GM23338 (cell line): ENCODE measurements around the gene C10orf90. TPM values are rescaled to one million over a fixed set of nuclear protein-coding genes. Genes with fewer than 3 reads are reported as not detected.

Experiments
- ATAC-seq: fragments of 200-7000 bp; cut with Tn5 transposase; 3 replicates; pipeline ENCODE4 v1.9.1; 2020
- DNase-seq: peaks from one replicate; pipeline ENCODE4 v3.0.0-alpha.2; 2015; ENCODE audit warnings: low spot score
- H2AFZ ChIP-seq: fragments of 200-600 bp; sonication (generic); 2 replicates; pipeline ENCODE4 v1.8.0; 2016; ENCODE audit warnings: antibody characterized with exemption, mild to moderate bottlenecking, moderate library complexity
- H3F3A ChIP-seq: fragments of 200-600 bp; sonication (generic); replicated peaks from 2 replicates; pipeline ENCODE4 v1.8.0; 2017; ENCODE audit warnings: antibody characterized with exemption, mixed run types, low read depth
- H3K27ac ChIP-seq: fragments of 200-600 bp; sonication (generic); 2 replicates; pipeline ENCODE4 v1.6.1; 2016; ENCODE audit warnings: low read depth
- H3K27me3 ChIP-seq: fragments of 200-600 bp; sonication (generic); 2 replicates; pipeline ENCODE4 v1.8.0; 2016; ENCODE audit warnings: mild to moderate bottlenecking, mixed run types, moderate library complexity; ENCODE audit not compliant: insufficient read depth
- H3K36me3 ChIP-seq: fragments of 200-600 bp; sonication (generic); 2 replicates; pipeline ENCODE4 v1.8.0; 2016; ENCODE audit warnings: mild to moderate bottlenecking; ENCODE audit not compliant: insufficient read depth
- H3K4me1 ChIP-seq: fragments of 200-600 bp; sonication (generic); 2 replicates; pipeline ENCODE4 v1.8.0; 2016; ENCODE audit warnings: mild to moderate bottlenecking, moderate library complexity; ENCODE audit not compliant: insufficient read depth
- H3K4me2 ChIP-seq: fragments of 200-600 bp; sonication (generic); 2 replicates; pipeline ENCODE4 v1.7.1; 2017; ENCODE audit warnings: mixed run types
- H3K4me3 ChIP-seq: fragments of 200-600 bp; sonication (generic); 2 replicates; pipeline ENCODE4 v1.6.1; 2016; ENCODE audit warnings: mixed run types
- H3K79me2 ChIP-seq: fragments of 200-600 bp; sonication (generic); replicated peaks from 2 replicates; pipeline ENCODE4 v1.8.0; 2017; ENCODE audit warnings: mild to moderate bottlenecking; ENCODE audit not compliant: insufficient read depth
- H3K9me2 ChIP-seq: fragments of 200-600 bp; sonication (generic); 2 replicates; pipeline ENCODE4 v1.8.0; 2017; ENCODE audit not compliant: insufficient read depth
- H4K20me1 ChIP-seq: fragments of 200-600 bp; sonication (generic); replicated peaks from 2 replicates; pipeline ENCODE4 v1.8.0; 2017; ENCODE audit warnings: mild to moderate bottlenecking; ENCODE audit not compliant: insufficient read depth
- H3K27ac Mint-ChIP-seq: 2 replicates; pipeline ENCODE4 v1.8.0; 2020; ENCODE audit warnings: inconsistent platforms, mild to moderate bottlenecking, moderate library complexity, mixed read lengths
- H3K27me3 Mint-ChIP-seq: 3 replicates; pipeline ENCODE4 v1.8.0; 2022; ENCODE audit warnings: low read depth, mild to moderate bottlenecking, moderate library complexity, mixed read lengths, inconsistent platforms; ENCODE audit not compliant: insufficient read depth, poor library complexity
- H3K36me3 Mint-ChIP-seq: 3 replicates; pipeline ENCODE4 v1.8.0; 2021; ENCODE audit warnings: low read depth, mild to moderate bottlenecking, inconsistent platforms, moderate library complexity, mixed read lengths
- H3K4me1 Mint-ChIP-seq: 3 replicates; pipeline ENCODE4 v1.8.0; 2020; ENCODE audit warnings: mild to moderate bottlenecking, inconsistent platforms, mixed read lengths
- H3K4me3 Mint-ChIP-seq: 3 replicates; pipeline ENCODE4 v1.8.0; 2021; ENCODE audit warnings: moderate library complexity, mild to moderate bottlenecking, inconsistent platforms, mixed read lengths
- H3K9me3 Mint-ChIP-seq: 3 replicates; pipeline ENCODE4 v1.8.0; 2020; ENCODE audit warnings: moderate library complexity, mild to moderate bottlenecking, inconsistent platforms, mixed read lengths
- CREB1 ChIP-seq: fragments of 250-450 bp; sonication (Bioruptor Pico); IDR thresholded peaks from 2 replicates; pipeline ENCODE4 v1.5.0; 2020; ENCODE audit warnings: low read depth, mild to moderate bottlenecking, moderate library complexity
- CTCF ChIP-seq, 2 experiments: fragments of 200-600 bp in 1 of 2; sonication (generic) in 1 of 2; conservative IDR thresholded peaks; 2 replicates each; pipeline versions ENCODE4 v1.5.1 to v1.6.1; 2016 to 2017; ENCODE audit warnings: antibody characterized with exemption in 2 of 2, low read depth in 2 of 2, mild to moderate bottlenecking in 2 of 2, moderate library complexity in 1 of 2
- ETS1 ChIP-seq: IDR thresholded peaks from 2 replicates; pipeline ENCODE4 v1.6.1; 2016; ENCODE audit warnings: antibody characterized with exemption
- EZH2 ChIP-seq: fragments of 200-600 bp; sonication (generic); IDR thresholded peaks from one replicate; pipeline ENCODE4 v1.8.0; 2017; ENCODE audit warnings: antibody characterized with exemption, mild to moderate bottlenecking, low read depth; ENCODE audit not compliant: unreplicated experiment
- JUNB ChIP-seq: IDR thresholded peaks from one replicate; pipeline ENCODE4 v1.6.1; 2016; ENCODE audit warnings: antibody characterized with exemption; ENCODE audit not compliant: unreplicated experiment
- POLR2AphosphoS5 ChIP-seq: IDR thresholded peaks from 2 replicates; pipeline ENCODE4 v1.6.1; 2016; ENCODE audit warnings: antibody characterized with exemption, low read depth
- STAT1 ChIP-seq: IDR thresholded peaks from one replicate; pipeline ENCODE4 v1.6.1; 2016; ENCODE audit warnings: antibody characterized with exemption; ENCODE audit not compliant: unreplicated experiment
- ZNF114 ChIP-seq: fragments of 250-450 bp; sonication (Bioruptor Pico); IDR thresholded peaks from 2 replicates; pipeline ENCODE4 v1.5.0; 2020; ENCODE audit warnings: mild to moderate bottlenecking, moderate library complexity
- ZNF331 ChIP-seq: fragments of 250-450 bp; sonication (Bioruptor Pico); IDR thresholded peaks from 2 replicates; pipeline ENCODE4 v1.5.0; 2020; ENCODE audit warnings: low read depth, mild to moderate bottlenecking, moderate library complexity
- ZNF462 ChIP-seq: fragments of 250-450 bp; sonication (Bioruptor Pico); IDR thresholded peaks from 2 replicates; pipeline ENCODE4 v1.5.0; 2020; ENCODE audit warnings: mild to moderate bottlenecking, moderate library complexity
- polyA plus RNA-seq: library from polyadenylated mRNA; unstranded; fragments of >200 nt; fragmentation: Nextera tagmentation; extraction: Ambion mirVana; gene quantifications from 2 replicates; pipeline ENCODE4 v1.2.1, GENCODE V29; 2016
- total RNA-seq: library from RNA; depleted of rRNA; stranded (reverse); fragments of >200 nt; shearing (Covaris generic); gene quantifications from 2 replicates; pipeline ENCODE4 v1.2.3, GENCODE V29; 2014

Gene C10orf90
- total and polyA plus RNA-seq, 2 experiments from 2014 or later: 0.76 to 0.97 TPM

- TF ChIP-seq CTCF (conservative IDR thresholded peaks at IDR 0.05; ENCODE audit: low read depth in 2 of 2) (no peak), ZNF331 (CRISPR knock-in tag) (no peak), ETS1 (no peak), POLR2AphosphoS5 (no peak), CREB1 (no peak)
Observed at GRCh38 chr10:126593968-126594701, 76.4 kb downstream of the C10orf90 start (continued).

GRCh38 chr10:126592901-126593300, 77.6 kb downstream of the C10orf90 start:
- ATAC-seq: no peak

More at GRCh38 chr10:126592901-126593300, 77.6 kb downstream of the C10orf90 start:
- Histone ChIP-seq H3K4me3 (no peak overlapping the region), H3K79me2 (no peaks in the 10 kb centered on the region), H3K36me3 (no peaks in the 10 kb centered on the region), H3K9me2 (peaks cover 8% of the 10 kb centered on the region; the same call in 1 of the 2 replicates), H3F3A (no peaks in the 10 kb centered on the region), H3K4me2 (no peak overlapping the region), H2AFZ (no peak overlapping the region), H4K20me1 (no peaks in the 10 kb centered on the region), H3K4me1 (no peaks in the 10 kb centered on the region), H3K27me3 (no peaks in the 10 kb centered on the region), H3K27ac (no peak overlapping the region)
- H3K27me3 Mint-ChIP-seq: peaks cover 2% of the 10 kb centered on the region
- H3K9me3 Mint-ChIP-seq: no peaks in the 10 kb centered on the region
- H3K36me3 Mint-ChIP-seq: no peaks in the 10 kb centered on the region
- TF ChIP-seq EZH2: no peak
- TF ChIP-seq ZNF331 (CRISPR knock-in tag): no peak
- TF ChIP-seq ZNF114 (CRISPR knock-in tag): no peak
- no peak for TF ChIP-seq ZNF462 (CRISPR knock-in tag)
- TF ChIP-seq CTCF (conservative IDR thresholded peaks at IDR 0.05; ENCODE audit: low read depth in 2 of 2): no peak
- no peak for TF ChIP-seq JUNB
- no peak for TF ChIP-seq STAT1
- no peak overlapping the region for H3K27ac Mint-ChIP-seq
- no peak for DNase-seq
- H3K4me1 Mint-ChIP-seq: no peaks in the 10 kb centered on the region
- H3K4me3 Mint-ChIP-seq: no peak overlapping the region
